Hematopoietic multipotent progenitor cell treated with erythropoietin and hydrocortisone succinate and interleukin-3 and kit ligand, for 8 days (in vitro differentiated cells): ENCODE data around the gene PDE4B.
"Not testable (repeated sequence)": the region's sequence is repeated elsewhere in the genome, so short reads cannot be mapped to it uniquely, and the experiment has no call there.

Experiments used
- DNase-seq: peaks from one replicate; pipeline ENCODE4 v3.0.0-alpha.2; 2015

The PDE4B gene

DNA sequence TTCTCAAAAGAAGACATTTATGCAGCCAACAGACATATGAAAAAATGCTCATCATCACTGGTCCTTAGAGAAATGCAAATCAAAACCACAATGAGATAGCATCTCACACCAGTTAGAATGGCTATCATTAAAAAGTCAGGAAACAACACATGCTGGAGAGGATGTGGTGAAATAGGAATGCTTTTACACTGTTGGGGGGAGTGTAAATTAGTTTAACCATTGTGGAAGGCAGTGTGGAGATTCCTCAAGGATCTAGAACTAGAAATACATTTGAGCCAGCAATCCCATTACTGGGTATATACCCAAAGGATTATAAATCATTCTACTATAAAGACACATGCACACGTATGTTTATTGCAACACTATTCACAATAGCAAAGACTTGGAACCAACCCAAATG lies 618.8 kb downstream of the PDE4B start:
- DNase-seq = not testable (repeated sequence)

DNA sequence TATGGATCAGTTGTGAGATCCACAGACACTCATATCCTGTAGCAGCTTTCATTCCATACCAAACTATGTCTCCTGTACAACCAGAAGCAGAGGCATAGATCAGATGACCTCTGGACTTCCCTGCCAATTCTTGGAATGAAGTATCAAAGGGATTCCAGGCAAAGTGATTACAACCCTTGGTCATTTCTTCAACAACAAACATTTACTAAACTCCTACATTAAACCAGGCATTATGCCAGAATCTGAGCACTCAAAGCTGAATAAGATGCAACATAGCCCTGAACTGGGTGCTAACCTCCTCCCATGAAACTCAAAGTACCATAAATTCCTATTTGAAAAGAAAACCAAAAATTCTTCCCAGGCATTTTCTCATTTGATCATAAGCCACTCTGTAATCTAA lies 620.0 kb downstream of the PDE4B start:
- no peak for DNase-seq

DNA sequence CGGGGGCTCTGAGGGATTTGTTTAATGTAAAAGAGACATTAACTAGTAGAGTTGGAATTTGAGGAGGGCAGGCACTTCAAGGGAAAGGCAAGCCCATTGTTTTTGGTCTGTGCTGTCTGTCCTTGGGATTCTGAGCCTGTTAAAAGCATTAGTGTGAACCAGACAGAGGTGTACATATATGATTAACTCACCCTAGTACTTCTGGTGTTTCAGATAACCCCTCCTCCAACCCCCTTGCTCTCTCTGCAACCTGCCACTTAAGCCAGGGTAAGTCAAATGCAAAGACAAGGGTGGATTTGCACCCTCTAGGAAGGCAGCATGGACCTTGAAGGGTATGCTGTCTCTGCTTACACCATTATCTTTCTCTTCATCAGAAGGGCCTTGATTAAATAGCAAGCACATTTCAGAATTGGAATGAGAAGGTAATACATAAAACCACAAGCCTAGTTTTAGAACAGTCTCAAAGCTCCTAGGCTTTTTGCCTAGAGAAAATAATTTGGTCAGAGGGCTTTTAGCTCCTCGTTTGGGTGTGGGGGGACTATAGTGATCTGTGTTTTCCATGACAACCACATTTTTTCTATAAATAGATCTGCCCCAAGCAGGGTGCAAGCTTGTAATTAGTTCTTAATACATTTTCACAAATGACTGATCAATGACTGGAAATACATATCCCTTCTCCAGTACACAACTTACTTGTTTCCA lies 620.6 kb downstream of the PDE4B start:
- peak; percentile 65 for DNase-seq

DNA sequence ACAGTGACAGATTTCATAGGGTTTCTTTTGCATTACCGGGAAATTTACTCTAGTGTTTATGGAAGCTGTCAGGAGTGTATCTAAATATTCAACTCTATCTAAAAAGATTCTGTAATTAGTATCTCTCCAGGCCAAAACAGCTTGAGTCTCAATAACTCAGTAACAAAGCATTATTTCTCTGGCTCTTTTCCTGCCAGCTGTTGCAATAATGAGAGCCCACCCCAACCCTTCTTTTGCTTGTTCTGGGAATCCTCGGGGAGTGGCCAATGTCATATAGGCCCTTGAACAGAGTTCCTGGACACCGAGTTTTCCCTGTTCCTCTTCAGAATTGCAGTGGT lies 621.1 kb downstream of the PDE4B start:
- no peak for DNase-seq

DNA sequence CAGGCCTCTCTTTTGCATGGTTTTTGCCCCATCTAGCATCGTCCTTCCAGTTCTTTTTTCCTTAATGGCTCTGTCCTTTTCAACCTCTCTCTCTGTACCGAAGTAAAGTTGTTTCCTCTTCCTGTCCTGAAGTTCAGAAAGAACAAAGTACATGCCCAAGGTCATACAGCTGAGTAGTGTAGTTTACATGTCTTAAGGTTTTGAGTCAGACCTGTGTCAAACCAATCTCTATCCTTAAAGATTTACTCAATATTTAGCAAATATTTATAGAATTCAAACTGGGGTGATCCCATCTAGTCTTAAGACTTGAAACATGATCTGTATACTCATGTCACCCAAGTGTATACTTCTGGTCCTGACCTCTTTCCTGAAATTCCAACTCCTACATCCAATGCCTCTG lies 622.6 kb downstream of the PDE4B start:
- DNase-seq = no peak

DNA sequence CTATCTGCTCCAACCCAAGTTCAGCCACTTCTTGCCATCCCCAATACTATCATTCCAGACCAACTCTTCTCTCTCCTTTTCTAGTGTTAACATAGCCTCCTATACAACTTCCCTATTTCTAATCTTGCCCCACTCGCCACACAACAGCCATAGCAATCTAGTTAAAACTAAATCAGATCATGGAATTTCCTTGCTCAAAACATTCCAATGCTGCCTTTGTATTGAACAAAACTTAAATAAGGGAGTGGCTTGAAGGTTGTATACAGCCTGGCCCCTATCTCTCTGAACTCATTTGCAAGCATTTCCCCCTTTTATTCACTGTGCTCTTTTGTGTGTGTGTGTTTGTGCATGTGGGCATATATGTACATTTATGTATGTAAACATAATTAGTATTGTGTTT lies 623.2 kb downstream of the PDE4B start:
- DNase-seq = no peak

DNA sequence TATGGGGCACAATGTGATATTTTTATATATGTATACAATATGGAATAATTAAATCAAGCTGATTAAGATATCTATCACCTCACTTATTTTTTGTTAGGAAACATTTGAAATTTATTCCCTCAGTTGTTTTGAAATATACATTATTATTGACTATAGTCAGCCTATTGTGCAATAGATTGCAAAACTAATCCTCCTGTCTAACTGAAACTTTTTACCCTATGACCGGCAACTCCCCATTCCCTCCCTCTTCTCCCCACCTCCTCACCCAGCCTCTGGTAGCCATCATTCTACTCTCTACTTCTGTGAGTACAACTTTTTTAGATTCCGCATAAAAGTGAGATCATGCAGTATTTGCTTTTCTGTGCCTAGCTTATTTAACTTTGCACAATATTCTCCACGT lies 623.6 kb downstream of the PDE4B start:
- DNase-seq = no peak

DNA sequence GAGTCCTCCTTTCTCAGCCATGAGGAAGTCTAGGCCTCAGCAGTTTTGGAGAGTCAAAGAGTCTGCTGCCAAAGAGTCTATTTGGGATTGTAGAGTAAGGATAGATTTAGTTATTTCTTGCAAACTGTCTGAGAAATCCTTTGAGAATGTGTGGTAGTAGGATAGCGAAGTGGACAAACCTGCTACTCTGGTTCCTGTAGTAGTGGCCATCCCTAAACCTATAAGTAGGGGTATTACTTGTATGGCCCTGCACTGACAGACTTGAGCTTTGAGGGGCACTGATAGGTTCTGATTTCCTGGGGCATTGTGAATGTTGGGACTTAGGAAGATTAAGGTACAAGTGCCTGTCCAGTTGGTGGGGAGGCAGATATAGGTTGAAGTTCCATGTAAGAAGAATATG lies 625.3 kb downstream of the PDE4B start:
- DNase-seq = no peak

DNA sequence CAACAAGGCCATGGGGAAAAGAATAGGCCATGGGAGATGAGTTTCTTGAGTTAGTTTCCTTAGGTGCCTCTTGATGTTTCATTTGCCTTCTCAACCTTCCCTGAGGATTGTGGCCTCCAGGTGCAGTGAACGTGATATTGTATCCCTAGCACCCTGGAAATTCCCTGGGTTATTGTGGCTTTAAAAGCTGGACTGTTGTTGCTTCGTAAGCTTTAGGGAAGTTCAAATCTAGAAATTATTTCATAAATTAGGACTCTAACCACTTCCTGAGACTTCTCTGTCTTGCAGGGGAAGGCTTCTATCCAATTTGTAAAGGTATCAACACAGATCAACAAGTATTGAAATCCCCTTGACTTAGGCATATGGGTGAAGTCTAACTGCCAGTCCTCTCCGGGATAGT lies 627.5 kb downstream of the PDE4B start:
- not testable (repeated sequence) for DNase-seq

DNA sequence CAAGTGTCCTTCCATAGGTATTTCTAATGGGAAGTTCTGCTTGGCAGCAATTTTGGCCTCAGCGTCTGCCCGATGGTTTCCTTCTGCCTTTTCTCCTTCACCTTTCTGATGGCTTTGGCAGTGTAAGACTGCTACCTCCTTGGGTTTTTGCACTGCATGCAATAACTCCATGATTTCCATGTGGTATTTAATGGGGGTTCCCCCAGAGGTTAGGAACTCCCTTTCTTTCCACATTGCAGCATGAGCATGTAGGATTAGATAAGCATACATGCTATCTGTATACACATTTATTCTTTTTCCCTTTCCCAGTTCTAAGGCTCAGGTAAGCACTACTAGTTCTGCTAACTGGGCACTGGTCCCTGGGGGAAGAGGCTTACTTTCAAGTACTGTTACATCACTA lies 628.2 kb downstream of the PDE4B start:
- DNase-seq = not testable (repeated sequence)

DNA sequence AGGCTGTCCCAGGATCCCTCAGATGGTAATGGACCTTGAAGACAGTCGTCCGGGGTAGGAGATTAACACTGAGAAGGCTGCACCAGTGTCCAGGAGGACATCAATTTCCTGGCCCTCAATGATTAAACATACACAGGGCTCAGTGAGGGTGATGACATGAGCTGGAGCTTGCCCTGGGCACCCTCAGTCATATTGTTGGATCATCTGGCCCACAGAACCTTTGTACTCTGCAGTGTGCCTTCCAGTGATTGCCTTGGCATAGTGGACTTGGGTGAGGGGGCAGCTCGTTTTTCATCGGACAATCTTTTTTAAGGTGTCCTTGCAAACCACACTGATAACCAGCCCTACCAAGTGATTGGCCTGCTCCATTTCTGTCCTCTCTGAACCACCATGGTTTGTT lies 630.1 kb downstream of the PDE4B start:
- DNase-seq = no peak
